Fibroblast of lung (primary cell): Measurements from ENCODE around the gene FNDC8.

Source experiments
- CTCF ChIP-seq, 2 donors: IDR thresholded peaks in 1 of 2; conservative IDR thresholded peaks in 1 of 2; 1 replicate in 1 of 2; 2 replicates in 1 of 2; pipeline ENCODE4 v1.5.1; 2011 to 2012; ENCODE audit warnings: low read length in 2 of 2, control low read depth in 1 of 2, inconsistent platforms in 1 of 2, low read depth in 1 of 2, mild to moderate bottlenecking in 1 of 2
- EZH2 ChIP-seq: IDR thresholded peaks from 2 replicates; pipeline ENCODE4 v1.5.1; 2012; ENCODE audit warnings: low read length, control low read depth, mild to moderate bottlenecking; ENCODE audit errors: missing control alignments

- TF ChIP-seq CTCF (conservative IDR thresholded peaks at IDR 0.05 in 1 of 2, IDR thresholded peaks at IDR 0.05 in 1 of 2; ENCODE audit: low read depth in 1 of 2, low read length in 2 of 2) (no peak), EZH2 (no peak)
Observed at GRCh38 chr17:35162755-35163154, 41.3 kb downstream of the FNDC8 start.
